ENCODE data around the gene CSTF2. TPM values are rescaled to one million over a fixed set of nuclear protein-coding genes. Genes with fewer than 3 reads are reported as not detected.

Gene CSTF2
- total and polyA plus RNA-seq, 2 donors (not counting 1 experiment from before 2014, with no cell fraction given), result 11.4 to 16.3 TPM

DNA sequence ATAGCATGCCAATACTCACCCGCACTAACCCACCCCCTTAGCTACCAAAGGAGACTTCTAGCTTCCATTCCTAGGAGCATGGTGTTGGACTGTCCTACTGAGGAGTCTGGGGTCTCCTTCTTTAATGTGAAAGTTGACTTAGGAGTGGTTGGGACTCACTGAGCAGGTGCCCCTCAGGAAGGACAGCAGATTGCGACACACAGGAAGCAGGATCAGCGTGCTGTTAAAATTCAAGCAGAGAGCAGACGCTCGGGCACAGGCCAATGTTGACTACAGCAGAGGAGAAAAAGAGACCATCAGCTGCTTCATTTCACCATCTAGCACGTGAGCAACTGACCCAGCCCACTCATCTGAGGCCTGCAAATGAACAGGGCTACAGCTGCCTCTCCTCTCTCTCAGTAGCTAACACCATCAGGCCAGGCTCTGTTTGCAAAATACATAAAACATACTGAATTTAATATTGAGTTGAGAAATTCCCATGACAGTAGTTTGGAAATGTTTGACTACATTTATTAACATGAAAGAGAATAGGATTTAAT is 43.2 kb downstream of the CSTF2 start:
- H3K4me3 ChIP-seq (replicated peaks in 1 of 4; ENCODE audit: control extremely low read depth in 1 of 4, insufficient read depth in 1 of 4, low read depth in 3 of 4, low read length in 4 of 4), result no peak overlapping the region
- no peak overlapping the region for H2AFZ ChIP-seq (ENCODE audit: low read length)

GRCh38 chrX:100864657-100865391 is 44.6 kb downstream of the CSTF2 start:
- Histone ChIP-seq H3K79me2 (ENCODE audit: control insufficient read depth, insufficient read depth, low read length) (no peaks in the 10 kb centered on the region), H3K27me3 (ENCODE audit: control insufficient read depth, insufficient read depth, low read length) (no peaks in the 10 kb centered on the region), H3K4me3 (replicated peaks in 1 of 4; ENCODE audit: control extremely low read depth in 1 of 4, insufficient read depth in 1 of 4, low read depth in 3 of 4, low read length in 4 of 4) (no peak overlapping the region), H4K20me1 (ENCODE audit: control insufficient read depth, extremely low read depth, insufficient read depth, low read length) (no peaks in the 10 kb centered on the region), H3K9me3 (ENCODE audit: control insufficient read depth, insufficient read depth, low read depth, low read length) (no peaks in the 10 kb centered on the region), H2AFZ (ENCODE audit: low read length) (no peak overlapping the region), H3K9ac (ENCODE audit: insufficient read depth, low read length) (no peak overlapping the region), H3K4me1 (ENCODE audit: control insufficient read depth, extremely low read depth, insufficient read depth, low read length) (no peaks in the 10 kb centered on the region), H3K27ac (ENCODE audit: insufficient read depth, low read length) (no peak overlapping the region), H3K4me2 (ENCODE audit: extremely low read depth, insufficient read depth, low read length) (no peak overlapping the region), H3K36me3 (ENCODE audit: control insufficient read depth, insufficient read depth, low read length) (no peaks in the 10 kb centered on the region)
- no peak for TF ChIP-seq CTCF (conservative IDR thresholded peaks at IDR 0.05 in 1 of 2, IDR thresholded peaks at IDR 0.05 in 1 of 2; ENCODE audit: low read depth in 1 of 2, low read length in 2 of 2)
- no peak for TF ChIP-seq EZH2 (IDR thresholded peaks at IDR 0.05; ENCODE audit: low read length, missing control alignments)
- DNase-seq (ENCODE audit: low read depth in 2 of 2), result peak; percentile 48 to 52

More for the DNA sequence above, 43.2 kb downstream of the CSTF2 start:
- no peak overlapping the region for H3K27ac ChIP-seq (ENCODE audit: insufficient read depth, low read length)
- no peaks in the 10 kb centered on the region for H3K27me3 ChIP-seq (ENCODE audit: control insufficient read depth, insufficient read depth, low read length)
- no peaks in the 10 kb centered on the region for H3K36me3 ChIP-seq (ENCODE audit: control insufficient read depth, insufficient read depth, low read length)
- no peaks in the 10 kb centered on the region for H3K79me2 ChIP-seq (ENCODE audit: control insufficient read depth, insufficient read depth, low read length)
- no peak overlapping the region for H3K4me2 ChIP-seq (ENCODE audit: extremely low read depth, insufficient read depth, low read length)
- H3K9me3 ChIP-seq (ENCODE audit: control insufficient read depth, insufficient read depth, low read depth, low read length), result no peaks in the 10 kb centered on the region
- no peaks in the 10 kb centered on the region for H3K4me1 ChIP-seq (ENCODE audit: control insufficient read depth, extremely low read depth, insufficient read depth, low read length)
- no peak overlapping the region for H3K9ac ChIP-seq (ENCODE audit: insufficient read depth, low read length)
- no peak for TF ChIP-seq EZH2 (IDR thresholded peaks at IDR 0.05; ENCODE audit: low read length, missing control alignments)
- no peaks in the 10 kb centered on the region for H4K20me1 ChIP-seq (ENCODE audit: control insufficient read depth, extremely low read depth, insufficient read depth, low read length)
- peak in 1 of 2 donors; percentile 61 for DNase-seq (ENCODE audit: low read depth in 2 of 2)

DNA sequence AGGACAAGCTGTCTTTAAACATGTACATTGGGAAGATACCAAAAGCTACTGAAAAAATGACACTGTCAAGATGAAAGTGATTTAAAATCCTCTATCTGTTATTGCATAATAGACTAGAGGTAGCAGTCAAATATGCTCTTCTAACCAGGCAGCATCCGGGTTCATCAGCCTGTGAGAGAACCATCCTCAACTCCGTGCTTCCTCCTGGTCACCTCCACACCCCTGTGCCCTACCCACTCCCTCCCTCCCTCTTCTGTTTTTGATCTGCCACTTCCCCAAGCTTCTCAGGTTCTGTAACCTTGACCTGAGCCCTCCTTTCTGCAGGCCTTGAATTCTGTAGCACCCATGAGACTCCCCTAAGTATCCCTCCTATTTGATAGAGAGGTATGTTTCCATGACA is 48.1 kb downstream of the CSTF2 start:
- Histone ChIP-seq H3K4me3 (replicated peaks in 1 of 4; ENCODE audit: control extremely low read depth in 1 of 4, insufficient read depth in 1 of 4, low read depth in 3 of 4, low read length in 4 of 4) (no peak overlapping the region), H3K79me2 (ENCODE audit: control insufficient read depth, insufficient read depth, low read length) (no peaks in the 10 kb centered on the region), H3K4me1 (ENCODE audit: control insufficient read depth, extremely low read depth, insufficient read depth, low read length) (no peaks in the 10 kb centered on the region), H3K27me3 (ENCODE audit: control insufficient read depth, insufficient read depth, low read length) (no peaks in the 10 kb centered on the region), H3K36me3 (ENCODE audit: control insufficient read depth, insufficient read depth, low read length) (no peaks in the 10 kb centered on the region), H3K27ac (ENCODE audit: insufficient read depth, low read length) (no peak overlapping the region), H3K9me3 (ENCODE audit: control insufficient read depth, insufficient read depth, low read depth, low read length) (no peaks in the 10 kb centered on the region), H4K20me1 (ENCODE audit: control insufficient read depth, extremely low read depth, insufficient read depth, low read length) (no peaks in the 10 kb centered on the region), H2AFZ (ENCODE audit: low read length) (no peak overlapping the region), H3K9ac (ENCODE audit: insufficient read depth, low read length) (no peak overlapping the region), H3K4me2 (ENCODE audit: extremely low read depth, insufficient read depth, low read length) (no peak overlapping the region)
- TF ChIP-seq CTCF (conservative IDR thresholded peaks at IDR 0.05 in 1 of 2, IDR thresholded peaks at IDR 0.05 in 1 of 2; ENCODE audit: low read depth in 1 of 2, low read length in 2 of 2) (no peak), EZH2 (IDR thresholded peaks at IDR 0.05; ENCODE audit: low read length, missing control alignments) (no peak)
- DNase-seq (ENCODE audit: low read depth in 2 of 2), result no peak
